ENCODE results near the gene DHRS2.
"Not testable (repeated sequence)": the region's sequence is repeated elsewhere in the genome, so short reads cannot be mapped to it uniquely, and the experiment has no call there.

Gene DHRS2

DNA sequence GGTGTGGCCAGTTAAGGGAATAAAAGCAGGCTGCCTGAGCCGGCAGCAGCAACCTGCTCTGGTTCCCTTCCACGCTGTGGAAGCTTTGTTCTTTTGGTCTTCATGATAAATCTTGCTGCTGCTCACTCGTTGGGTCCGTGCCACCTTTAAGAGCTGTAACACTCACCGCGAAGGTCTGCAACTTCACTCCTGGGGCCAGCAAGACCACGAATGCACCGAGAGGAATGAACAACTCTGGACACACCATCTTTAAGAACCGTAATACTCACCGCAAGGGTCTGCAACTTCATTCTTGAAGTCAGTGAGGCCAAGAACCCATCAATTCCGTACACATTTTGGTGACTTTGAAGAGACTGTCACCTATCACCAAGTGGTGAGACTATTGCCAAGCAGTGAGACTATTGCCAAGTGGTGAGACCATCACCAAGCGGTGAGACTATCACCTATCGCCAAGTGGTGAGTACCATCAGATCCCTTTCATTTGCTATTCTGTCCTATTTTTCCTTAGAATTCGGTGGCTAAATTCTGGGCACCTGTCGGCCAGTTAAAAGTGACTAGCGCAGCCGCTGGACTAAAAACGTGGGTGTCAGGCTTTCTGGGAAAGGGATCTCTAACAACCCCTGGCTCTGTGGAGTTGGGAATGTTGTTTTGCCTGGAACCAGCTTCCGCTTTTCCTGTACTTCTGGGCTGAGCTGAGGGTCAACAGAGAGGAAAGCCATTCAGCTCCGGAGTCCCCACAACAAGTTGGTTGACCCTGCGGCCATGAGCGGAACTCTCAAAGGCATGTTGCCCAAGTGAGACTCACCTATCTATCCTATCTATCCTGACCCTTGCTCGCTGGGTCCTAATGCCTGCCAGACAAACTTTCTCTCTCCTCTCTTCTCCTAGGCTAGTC lies at the start of gene DHRS2:
Gene DHRS2, plus strand, starts transcription at position 48 of the 895 bp plus-strand sequence. CDS start 2,501 bp downstream, outside the sequence.
- no peak for DNase-seq (ENCODE audit: low read depth in 2 of 2)

DNA sequence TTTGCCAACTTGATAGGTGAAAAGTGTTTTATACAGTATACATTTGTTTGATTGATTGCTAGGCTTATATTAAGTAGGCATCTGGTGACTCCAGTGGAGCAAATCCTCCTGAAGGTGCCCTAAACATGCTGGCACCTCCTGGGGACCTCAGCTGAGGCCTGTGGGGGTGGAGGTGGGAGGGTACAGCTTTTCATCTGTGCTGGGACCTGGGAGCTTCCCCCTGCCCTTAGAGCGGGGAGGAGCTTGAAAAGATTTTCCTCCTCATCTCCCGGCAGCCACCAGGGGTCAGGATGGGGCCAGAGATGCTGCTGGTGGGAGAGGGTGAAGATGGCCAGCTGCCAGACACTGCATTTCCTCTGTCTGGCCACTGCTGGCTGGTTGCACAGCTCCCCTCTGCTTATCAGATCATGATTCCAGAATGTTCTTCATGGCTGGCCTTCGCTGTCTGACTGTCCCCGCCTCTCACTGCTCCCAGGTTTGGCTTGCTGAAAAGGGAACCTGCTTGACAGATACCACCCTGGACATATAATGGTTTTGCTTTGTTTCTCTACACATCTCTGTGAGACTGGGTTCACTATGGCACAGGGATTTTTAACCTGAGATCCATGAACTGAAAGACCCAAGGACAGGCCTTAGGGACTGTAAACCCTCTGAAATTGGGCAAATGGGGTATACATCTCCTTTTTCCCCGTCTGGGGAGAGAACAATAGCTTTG lies 47.1 kb upstream of the DHRS2 start:
- peak; percentile 42 to 46 for DNase-seq (ENCODE audit: low read depth in 2 of 2)

DNA sequence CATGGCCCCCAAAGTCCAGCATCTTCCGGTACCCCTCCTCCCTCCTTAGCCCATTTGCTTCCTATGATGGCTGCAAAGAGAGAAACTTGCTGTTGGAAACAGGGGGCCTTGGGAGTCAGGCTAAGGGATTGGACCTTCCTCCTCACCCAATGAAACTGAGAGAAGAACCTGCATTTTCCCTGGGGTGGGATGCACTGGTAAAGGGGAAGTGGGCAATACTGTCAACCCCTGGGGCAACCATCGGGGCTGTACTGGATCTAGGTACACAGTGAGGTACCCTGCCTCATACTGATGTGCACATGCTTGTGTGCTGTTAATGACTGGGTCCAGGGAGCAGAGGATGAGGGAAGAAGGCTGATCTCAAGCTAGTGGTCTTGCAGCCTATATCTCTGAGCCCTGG lies 46.6 kb upstream of the DHRS2 start:
- DNase-seq (ENCODE audit: low read depth in 2 of 2): no peak

- DNase-seq (ENCODE audit: low read depth in 2 of 2): no peak
These were observed 46.0 kb upstream of the DHRS2 start for GRCh38 chr14:23590198-23590597.

DNA sequence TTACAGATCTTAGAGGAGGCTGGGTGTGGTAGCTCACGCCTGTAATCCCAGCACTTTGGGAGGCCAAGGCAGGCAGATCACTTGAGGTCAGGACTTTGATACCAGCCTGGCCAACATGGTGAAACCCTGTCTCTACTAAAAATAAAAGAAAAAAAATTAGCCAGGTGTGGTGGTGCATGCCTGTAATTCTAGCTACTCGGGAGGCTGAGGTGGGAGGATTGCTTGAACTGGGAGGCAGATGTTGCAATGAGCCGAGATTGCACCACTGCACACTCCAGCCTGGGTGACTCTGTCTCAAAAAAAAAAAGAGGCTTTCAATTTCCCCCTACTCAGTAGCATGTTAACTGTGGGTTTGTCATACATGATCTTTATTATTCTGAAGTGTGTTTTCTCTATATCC lies 42.0 kb upstream of the DHRS2 start:
- DNase-seq (ENCODE audit: low read depth in 2 of 2): not testable (repeated sequence)

DNA sequence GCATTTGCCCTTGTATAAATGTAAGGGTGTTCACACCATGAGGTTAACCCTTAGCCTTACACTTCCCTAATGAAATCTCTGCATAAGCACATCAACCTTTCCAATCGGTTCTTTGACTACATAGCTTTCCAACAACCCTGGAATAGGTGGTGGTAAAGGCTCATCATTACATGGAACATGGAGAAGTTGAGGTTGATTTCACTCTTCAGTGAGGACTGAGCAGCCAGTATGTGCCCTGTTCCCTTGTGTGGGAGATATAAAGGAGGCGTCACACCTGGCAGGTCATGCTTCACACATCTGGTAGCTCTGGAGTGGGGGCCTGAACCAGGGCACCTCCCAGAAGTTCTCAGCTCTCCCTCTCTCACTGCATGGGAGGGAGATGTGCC lies 35.8 kb upstream of the DHRS2 start:
- DNase-seq (ENCODE audit: low read depth in 2 of 2): no peak

GRCh38 chr14:23600806-23601205 lies 35.4 kb upstream of the DHRS2 start:
- DNase-seq (ENCODE audit: low read depth in 2 of 2): no peak

GRCh38 chr14:23601424-23601823 lies 34.7 kb upstream of the DHRS2 start:
- no peak for DNase-seq (ENCODE audit: low read depth in 2 of 2)

DNA sequence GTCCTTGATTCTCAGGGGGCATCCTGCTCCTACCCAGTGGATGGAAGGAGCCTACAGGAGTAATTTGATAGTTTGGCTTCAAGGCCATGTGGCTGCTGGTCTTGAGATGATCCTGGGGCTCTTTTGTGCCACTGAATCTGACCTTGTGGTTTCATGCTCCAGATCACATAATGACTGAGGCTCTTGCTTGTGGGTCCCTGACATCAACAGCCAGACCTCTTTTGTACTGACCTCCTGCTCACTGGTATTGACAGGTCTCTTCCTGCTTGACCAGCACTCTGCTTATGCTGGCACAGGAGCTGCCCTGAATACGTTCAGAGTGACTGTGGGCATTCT lies 34.4 kb upstream of the DHRS2 start:
- DNase-seq (ENCODE audit: low read depth in 2 of 2): no peak

DNA sequence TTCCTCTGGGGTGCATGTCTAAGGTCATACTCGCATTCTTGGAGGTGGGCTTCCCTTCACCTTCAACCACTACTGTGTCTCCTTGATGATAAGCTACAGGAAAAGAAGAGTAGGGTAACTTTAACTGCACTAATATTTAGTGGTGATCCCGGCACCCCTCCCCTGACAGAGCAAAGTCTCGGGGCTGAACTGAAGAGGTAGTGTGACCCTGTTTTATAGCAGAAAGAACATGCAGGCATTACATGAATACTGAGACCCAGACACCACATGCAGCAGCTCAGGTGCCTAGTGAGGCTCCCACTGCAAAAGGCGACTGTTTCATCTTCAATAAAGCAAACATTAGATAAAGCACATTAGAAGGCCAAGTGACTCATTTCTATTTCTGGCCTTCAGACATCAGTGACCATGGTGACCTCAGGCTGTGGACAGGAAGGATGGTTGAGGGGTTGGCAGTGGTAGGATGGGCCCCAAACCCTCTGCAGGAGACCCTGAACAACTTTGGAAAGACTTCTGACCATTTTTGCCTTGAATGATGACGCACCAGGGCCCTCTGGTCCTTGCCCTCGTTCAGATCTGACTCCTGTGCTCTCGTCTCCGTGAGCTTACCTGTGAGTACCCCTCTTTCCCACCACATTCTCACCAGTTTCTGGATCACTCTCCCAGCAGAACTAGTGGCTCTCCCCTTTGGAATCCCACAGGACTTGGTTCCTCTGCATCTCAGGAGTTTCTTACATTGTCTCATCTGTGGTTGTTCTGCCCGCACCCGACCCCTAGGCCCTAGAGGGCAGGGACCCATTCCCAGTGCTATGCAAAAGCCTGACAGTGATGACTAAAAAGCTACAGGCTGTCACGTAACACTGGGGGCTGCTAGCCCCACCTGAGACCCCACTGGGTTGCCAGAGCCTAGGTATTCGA lies 33.7 kb upstream of the DHRS2 start:
- no peak for DNase-seq (ENCODE audit: low read depth in 2 of 2)

DNA sequence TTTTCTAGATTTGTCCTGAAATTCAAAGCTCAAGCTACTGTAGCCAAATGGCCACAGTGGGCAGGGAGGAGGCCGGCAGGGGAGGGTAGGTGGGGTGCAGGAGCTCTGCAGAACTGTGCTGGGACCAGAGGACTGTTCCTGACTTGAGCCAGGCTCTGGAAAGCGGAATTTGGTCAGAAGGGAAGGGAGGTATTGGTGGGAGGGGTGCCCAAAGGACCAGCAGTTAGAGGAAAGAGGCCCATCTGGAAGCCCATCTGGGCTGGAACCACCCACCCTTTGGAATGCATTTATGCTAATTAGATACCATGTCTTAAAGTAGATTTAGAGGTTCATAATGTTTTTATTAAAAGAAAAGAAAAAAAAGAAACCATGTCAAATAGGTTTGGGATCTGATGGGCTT lies 33.1 kb upstream of the DHRS2 start:
- DNase-seq (ENCODE audit: low read depth in 2 of 2): no peak

GRCh38 chr14:23604148-23604547 lies 32.0 kb upstream of the DHRS2 start:
- no peak for DNase-seq (ENCODE audit: low read depth in 2 of 2)

DNA sequence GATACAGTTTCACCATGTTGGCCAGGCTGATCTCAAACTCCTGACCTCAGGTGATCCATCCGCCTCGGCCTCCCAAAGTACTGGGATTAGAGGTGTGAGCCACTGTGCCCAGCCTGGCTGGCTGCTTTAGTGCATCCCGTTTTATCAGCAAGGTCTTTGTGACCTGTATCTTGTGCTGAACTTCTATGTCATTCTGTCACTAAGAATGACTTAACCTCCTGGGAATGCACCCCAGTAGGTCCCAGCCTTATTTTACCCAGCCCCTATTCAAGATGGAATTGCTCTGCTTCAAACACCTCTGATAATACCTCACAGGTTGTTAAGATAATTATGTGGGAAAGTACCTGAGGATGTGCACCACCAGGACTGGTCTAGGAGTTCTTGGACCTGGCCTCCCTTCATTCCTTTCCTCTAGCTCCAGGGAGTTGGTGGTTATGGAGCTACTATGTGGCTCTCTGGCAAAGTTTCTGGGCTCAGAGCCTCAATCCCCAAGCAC lies 31.4 kb upstream of the DHRS2 start:
- no peak for DNase-seq (ENCODE audit: low read depth in 2 of 2)

- DNase-seq (ENCODE audit: low read depth in 2 of 2): no peak
These were observed 30.1 kb upstream of the DHRS2 start for GRCh38 chr14:23605931-23606585.

DNA sequence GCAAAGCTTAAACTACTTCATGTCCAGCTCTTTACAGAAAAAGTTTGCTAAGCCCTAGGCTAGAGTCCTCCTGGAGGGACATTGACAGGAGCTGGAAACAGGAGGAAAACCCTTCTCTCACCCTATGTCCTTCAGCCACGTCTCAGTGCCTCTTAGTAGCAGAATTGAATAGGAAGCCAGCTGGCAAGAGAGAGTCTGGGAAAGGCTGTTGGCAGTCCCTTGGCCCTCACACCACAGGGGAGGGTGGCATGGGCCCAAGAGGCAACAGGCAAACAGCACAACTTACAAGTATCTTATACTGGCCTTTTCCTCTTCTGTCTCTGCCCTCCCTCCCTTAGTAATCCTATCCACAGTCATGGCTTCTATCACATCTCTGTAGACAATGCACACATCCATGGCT lies 27.7 kb upstream of the DHRS2 start:
- no peak for DNase-seq (ENCODE audit: low read depth in 2 of 2)

DNA sequence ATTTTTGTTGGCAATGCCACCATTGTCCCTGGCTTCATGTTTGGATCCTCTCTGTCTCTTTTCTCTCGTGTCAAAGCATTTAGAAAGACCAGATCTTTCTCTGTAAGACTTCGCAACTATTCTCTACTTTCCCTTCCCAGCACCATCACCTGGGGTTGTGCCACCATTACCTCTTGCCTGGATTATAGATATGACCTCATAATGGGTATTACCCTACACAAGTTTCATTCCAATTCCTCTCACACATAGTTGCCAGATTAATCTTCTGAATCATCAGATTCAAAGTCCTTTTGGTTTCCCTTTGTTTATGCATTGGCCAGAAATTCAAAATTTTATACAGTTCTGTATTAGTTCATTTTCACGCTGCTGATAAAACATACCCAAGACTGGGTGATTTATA lies 27.2 kb upstream of the DHRS2 start:
- DNase-seq (ENCODE audit: low read depth in 2 of 2): no peak

DNA sequence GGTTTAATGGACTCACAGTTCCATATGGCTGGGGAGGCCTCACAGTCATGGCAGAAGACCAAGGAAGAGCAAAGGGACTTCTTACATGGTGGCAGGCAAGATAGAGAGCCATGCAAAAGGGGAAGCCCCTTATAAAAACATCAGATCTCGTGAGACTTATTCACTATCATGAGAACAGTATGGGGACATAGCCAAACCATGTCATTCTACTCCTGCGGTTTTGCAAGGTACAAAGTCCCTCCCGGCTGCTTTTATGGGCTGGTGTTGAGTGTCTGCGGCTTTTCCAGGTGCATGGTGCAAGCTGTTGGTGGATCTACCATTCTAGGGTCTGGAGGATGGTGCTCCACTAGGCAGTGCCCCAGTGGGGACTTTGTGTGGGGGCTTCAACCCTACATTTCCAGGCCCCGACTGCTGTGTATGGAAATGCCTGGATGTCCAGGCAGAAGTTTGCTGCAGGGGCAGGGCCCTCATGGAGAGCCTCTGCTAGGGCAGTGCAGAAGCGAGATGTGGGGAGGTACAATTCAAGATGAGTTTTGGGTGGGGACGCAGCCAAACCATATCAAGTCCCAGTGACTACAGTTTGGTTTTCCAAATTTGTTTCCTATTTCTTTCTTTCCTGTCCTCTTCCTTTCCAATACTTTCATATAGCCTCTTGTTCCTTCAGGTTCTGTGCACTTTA lies 26.6 kb upstream of the DHRS2 start:
- DNase-seq (ENCODE audit: low read depth in 2 of 2): not testable (repeated sequence)

DNA sequence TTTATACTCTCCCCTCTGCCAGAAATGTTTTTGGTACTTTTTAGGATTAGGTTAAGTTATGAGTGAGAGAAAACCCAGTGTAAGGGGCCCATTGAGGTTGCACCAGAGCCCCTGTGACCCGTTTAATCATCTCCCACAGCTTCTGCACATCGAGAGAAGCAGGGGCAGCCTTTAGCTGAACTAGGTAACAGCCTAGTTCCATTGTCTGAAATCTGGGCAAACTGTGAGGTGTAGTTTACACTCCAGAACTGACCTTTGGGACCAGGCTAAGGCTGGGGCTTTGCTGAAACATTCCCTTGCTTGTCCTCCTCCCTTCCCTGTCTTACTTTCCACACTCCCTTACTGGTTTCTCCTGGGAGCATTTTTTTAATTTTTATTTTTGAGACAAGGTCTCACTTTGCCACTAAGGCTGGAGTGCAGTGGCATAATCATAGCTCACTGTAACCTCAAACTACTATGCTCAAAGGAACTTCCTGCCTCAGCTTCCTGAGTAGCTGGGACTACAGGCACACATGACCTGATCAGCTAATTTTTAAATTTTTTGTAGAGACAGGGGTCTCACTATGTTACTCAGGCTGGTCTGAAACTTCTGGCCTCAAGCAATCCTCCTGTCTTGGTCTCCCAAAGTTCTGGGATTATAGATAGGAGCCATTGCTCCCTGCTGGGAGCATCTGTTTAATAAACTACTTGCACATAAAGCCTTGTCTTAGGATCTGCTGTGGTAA lies 25.9 kb upstream of the DHRS2 start:
- DNase-seq (ENCODE audit: low read depth in 2 of 2): no peak

GRCh38 chr14:23610815-23611289 lies 25.3 kb upstream of the DHRS2 start:
- no peak for DNase-seq (ENCODE audit: low read depth in 2 of 2)

DNA sequence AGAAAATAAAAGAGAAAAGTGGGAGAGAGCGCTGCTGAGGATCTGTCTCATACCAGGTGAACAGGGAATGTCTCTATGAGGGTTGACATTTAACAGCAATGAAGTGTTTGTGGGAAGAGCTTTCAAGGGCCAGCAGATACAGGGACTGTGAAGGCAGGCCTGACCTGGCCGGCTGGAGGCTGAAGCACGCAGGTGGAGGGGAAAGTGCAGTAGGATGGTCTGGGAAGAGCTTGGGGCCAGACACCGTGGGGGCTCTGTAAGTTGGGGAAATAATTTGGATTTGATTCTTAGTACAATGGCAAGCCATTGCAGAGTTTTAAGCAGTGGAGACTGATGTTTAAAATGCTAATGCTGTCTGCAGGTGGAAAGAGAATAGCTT lies 23.8 kb upstream of the DHRS2 start:
- DNase-seq (ENCODE audit: low read depth in 2 of 2): no peak

All from activated CD8-positive, alpha-beta memory T cell treated with anti-CD3 and anti-CD28 coated beads for 4 hours (primary cell).